ENCODE data around the gene CRISPLD2.

Gene CRISPLD2

DNA sequence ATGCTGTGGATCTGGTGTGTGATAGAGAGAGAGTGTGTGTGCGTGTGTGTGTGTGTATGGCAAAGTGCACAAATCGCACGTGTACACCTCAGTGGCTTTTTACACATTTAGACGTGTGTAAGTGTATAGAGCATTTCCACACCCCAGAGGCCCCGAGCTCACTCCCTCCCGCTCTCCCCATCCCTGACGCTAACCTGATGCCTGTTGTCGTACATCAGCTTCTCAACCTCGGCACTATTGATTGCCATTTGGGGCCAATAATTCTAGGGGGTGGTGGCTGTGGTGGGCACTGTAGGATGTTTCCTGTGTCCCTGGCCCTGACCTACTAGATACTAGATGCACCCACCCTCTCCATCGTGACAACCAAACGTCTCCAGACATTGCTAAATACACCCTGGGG is 30.4 kb upstream of the CRISPLD2 start:
- H3K36me3 Mint-ChIP-seq (ENCODE audit: low read depth): peaks cover 15% of the 10 kb centered on the region
- H3K4me1 Mint-ChIP-seq (ENCODE audit: low read depth): peaks cover 9% of the 10 kb centered on the region
- intact Hi-C loops (cut with micrococcal nuclease): no loop called here
- H3K27ac Mint-ChIP-seq: no peak overlapping the region
- H3K4me3 Mint-ChIP-seq: no peak overlapping the region
- no peaks in the 10 kb centered on the region for H3K27me3 Mint-ChIP-seq
- no peaks in the 10 kb centered on the region for H3K9me3 Mint-ChIP-seq

DNA sequence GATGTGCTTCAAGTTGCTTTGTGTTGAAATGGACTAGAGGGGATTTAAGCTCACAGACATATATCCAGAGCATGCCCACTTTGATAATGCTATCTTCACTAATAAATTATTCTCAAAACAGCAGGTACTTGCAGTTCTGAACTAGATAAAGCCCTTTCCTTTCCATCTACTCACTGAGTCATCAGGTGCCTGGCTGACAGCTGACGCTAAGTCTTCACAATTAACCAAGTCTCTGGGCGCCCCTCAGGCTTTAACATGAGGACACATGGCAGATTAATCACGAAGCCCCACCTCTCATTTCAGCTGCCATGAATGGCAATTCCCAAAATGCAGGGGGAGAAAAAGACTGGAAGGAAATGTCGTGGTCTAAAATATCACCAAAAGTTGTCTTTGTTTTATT is 29.5 kb upstream of the CRISPLD2 start:
- Mint-ChIP-seq H3K4me1 (ENCODE audit: low read depth) (peaks cover 17% of the 10 kb centered on the region), H3K36me3 (ENCODE audit: low read depth) (peaks cover 8% of the 10 kb centered on the region), H3K27me3 (no peaks in the 10 kb centered on the region), H3K9me3 (no peaks in the 10 kb centered on the region), H3K4me3 (no peak overlapping the region), H3K27ac (no peak overlapping the region)
- intact Hi-C loops (cut with micrococcal nuclease): loop anchor here (5.0 kb wide), 1 partner anchor 37 kb away; no protein-coding TSS in a partner anchor

DNA sequence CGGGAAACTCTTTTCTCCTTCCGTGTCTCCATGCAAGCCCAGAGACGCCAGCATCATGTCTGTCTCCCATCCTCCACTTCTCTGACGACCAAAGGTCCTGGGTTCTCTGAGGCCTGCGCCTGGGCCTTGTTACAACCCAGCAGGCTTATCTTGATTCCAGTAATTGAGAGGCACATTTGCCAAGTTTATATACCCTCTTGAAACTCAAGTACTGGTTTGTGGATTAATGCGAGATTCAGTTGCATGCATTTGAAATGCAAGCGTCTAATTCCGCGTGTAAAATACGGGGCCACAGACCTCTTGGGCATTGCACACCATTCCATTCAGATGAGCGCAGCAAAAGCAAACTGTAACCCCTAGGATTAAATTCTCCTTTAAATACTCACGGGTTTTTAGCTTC is 28.7 kb upstream of the CRISPLD2 start:
- intact Hi-C loops (cut with micrococcal nuclease): loop anchor here (5.0 kb wide), 1 partner anchor 36 kb away; no protein-coding TSS in a partner anchor
- H3K4me3 Mint-ChIP-seq: no peak overlapping the region
- peaks cover 3% of the 10 kb centered on the region for H3K36me3 Mint-ChIP-seq (ENCODE audit: low read depth)
- peaks cover 24% of the 10 kb centered on the region for H3K4me1 Mint-ChIP-seq (ENCODE audit: low read depth)
- H3K9me3 Mint-ChIP-seq: no peaks in the 10 kb centered on the region
- H3K27ac Mint-ChIP-seq: no peak overlapping the region
- no peaks in the 10 kb centered on the region for H3K27me3 Mint-ChIP-seq

DNA sequence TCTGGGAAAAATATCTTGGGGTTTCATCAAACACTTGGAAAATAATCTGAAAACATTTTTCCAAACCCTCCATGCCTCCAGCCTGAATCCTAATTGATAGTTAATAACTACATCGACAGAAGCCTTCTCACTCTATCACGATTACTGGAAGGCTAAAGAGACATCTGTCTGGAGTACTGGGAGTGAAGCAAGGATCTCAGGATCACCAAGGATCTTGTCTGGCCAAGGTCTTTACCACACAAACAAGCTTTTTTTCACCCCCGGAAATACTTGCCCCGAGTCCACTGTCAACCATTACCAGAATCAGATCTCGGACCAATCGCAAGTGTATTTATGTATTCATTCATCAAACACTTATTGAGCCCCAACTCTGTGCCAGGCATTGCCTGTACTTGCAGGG is 28.3 kb upstream of the CRISPLD2 start:
- Mint-ChIP-seq H3K4me3 (no peak overlapping the region), H3K4me1 (ENCODE audit: low read depth) (peaks cover 24% of the 10 kb centered on the region), H3K27me3 (no peaks in the 10 kb centered on the region), H3K9me3 (no peaks in the 10 kb centered on the region), H3K36me3 (ENCODE audit: low read depth) (no peaks in the 10 kb centered on the region), H3K27ac (no peak overlapping the region)
- intact Hi-C loops (cut with micrococcal nuclease): loop anchor here (5.0 kb wide), 1 partner anchor 36 kb away; no protein-coding TSS in a partner anchor

DNA sequence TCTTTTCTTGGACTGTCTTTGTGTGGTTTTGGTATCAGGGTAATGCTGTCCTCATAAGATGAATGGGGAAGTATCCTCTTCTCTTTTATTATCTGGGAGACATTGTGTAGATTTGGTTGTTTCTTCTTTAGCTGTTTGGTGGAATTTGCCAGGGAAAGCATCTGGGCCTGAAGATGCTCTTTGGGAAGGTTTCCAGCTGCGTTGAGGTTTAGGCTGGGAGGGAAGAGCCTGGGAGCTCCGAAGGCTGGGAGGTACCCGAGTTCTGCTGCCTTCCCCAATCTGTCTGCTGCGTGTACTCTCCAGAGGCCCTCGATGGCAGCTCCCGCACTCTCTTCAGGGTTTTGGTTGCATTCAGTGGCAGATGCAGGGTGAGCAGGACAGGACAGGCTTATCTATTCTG is 25.6 kb upstream of the CRISPLD2 start:
- Mint-ChIP-seq H3K36me3 (ENCODE audit: low read depth) (no peaks in the 10 kb centered on the region), H3K4me3 (no peak overlapping the region), H3K9me3 (no peaks in the 10 kb centered on the region), H3K27me3 (no peaks in the 10 kb centered on the region), H3K4me1 (ENCODE audit: low read depth) (peaks cover 24% of the 10 kb centered on the region), H3K27ac (peak overlapping the region; percentile 73)
- intact Hi-C loops (cut with micrococcal nuclease): loop anchor here (5.0 kb wide), 1 partner anchor 33 kb away; no protein-coding TSS in a partner anchor

DNA sequence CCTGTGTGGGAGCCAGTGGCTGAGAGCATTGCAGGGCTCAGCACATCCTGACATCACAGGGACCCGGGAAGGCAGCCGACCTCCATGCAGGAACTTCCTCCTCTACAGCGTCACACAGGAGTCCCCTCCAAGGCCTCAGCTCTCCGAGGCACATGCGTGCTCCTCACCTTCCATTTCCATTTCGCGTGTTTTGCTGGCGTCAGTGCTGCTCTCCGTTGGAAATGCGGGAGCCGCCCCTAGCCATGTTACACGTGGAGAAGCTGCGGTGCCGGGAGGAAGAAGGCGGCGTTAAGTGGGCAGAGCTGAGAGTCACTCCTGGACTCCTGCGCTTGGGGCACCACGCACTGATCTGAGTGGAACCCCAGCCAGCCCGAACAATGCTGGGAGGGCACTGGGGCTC is 25.2 kb upstream of the CRISPLD2 start:
- no peak overlapping the region for H3K4me3 Mint-ChIP-seq
- intact Hi-C loops (cut with micrococcal nuclease): loop anchor here (5.0 kb wide), 1 partner anchor 33 kb away; no protein-coding TSS in a partner anchor
- H3K4me1 Mint-ChIP-seq (ENCODE audit: low read depth): peaks cover 24% of the 10 kb centered on the region
- H3K36me3 Mint-ChIP-seq (ENCODE audit: low read depth): no peaks in the 10 kb centered on the region
- H3K9me3 Mint-ChIP-seq: no peaks in the 10 kb centered on the region
- H3K27ac Mint-ChIP-seq: peak overlapping the region; percentile 73
- H3K27me3 Mint-ChIP-seq: no peaks in the 10 kb centered on the region

DNA sequence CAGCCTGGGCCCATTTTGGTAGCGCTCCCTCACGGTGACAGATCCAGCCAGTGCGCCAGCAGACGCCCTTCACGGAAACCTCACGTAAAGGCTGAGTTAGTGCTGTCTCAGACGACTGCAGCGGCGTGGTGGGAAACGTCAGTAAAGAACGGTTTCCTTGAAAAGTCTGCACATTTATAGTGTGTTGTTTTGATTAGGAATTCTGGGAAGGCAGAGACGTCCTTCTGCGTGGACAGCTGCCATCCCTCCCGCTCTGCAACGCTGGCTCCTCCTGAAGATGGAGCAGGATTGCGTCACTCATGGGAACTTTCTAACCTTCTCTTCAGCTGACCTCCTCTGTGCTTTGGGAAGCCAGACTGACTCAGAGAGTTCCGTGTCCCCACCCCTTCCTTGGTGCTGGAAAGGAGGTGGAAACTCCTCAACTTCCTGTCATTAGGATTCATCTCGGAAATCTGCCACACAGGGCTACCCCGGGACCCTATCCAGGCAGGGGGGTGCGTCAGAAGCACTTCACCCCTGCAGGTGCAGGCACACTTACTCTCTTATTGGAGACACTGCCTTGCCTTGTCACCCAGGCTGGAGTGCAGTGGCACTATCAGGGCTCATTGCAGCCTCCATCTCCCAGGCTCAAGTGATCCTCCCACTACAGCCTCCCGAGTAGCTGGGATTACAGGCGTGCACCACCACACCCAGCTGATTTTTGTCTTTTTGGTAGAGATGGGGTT is 24.3 kb upstream of the CRISPLD2 start:
- Mint-ChIP-seq H3K27me3 (no peaks in the 10 kb centered on the region), H3K27ac (no peak overlapping the region), H3K4me3 (no peak overlapping the region), H3K4me1 (ENCODE audit: low read depth) (peaks cover 24% of the 10 kb centered on the region), H3K36me3 (ENCODE audit: low read depth) (no peaks in the 10 kb centered on the region), H3K9me3 (no peaks in the 10 kb centered on the region)
- intact Hi-C loops (cut with micrococcal nuclease): no loop called here

DNA sequence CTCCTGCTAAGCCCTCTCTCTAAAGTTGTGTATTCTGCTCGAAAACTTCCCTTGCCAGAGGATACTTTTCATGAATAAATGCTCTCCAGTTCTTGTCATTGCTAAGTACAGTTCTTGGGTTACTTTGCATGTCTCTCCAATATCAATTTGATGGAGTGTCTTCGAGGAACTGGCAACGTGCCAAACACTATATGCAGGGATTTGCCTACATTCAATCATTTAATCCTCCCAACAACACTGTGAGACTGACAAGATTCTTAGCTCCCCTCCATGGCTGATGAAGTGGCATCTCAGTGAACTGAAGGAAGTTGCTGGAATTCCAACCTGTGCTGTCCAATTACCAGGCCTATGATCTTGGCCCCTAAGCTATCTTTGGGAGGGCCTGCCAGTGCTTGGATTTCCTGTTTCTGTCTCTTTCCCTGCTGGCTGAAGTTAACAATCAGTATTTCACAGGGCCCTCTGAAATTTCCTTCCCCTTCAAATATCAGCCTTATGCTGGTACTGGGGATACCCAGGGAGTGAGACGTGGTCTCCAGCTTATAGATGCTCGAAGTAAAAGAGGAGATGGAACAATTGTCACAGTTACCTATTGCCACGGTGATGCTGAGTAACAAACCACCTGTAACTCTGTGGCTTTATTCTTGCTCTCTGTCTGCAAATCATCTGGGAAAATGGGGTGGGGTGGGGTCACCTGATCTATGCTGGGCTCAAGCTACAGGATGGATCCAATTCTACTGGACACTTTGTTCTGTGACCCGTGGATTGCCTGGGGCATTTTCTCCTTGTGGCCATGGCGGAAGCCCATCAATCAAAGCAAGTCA is 19.4 kb upstream of the CRISPLD2 start:
- Mint-ChIP-seq H3K4me1 (ENCODE audit: low read depth) (peaks cover 14% of the 10 kb centered on the region), H3K9me3 (no peaks in the 10 kb centered on the region), H3K4me3 (no peak overlapping the region), H3K36me3 (ENCODE audit: low read depth) (no peaks in the 10 kb centered on the region), H3K27ac (no peak overlapping the region), H3K27me3 (no peaks in the 10 kb centered on the region)
- intact Hi-C loops (cut with micrococcal nuclease): no loop called here

DNA sequence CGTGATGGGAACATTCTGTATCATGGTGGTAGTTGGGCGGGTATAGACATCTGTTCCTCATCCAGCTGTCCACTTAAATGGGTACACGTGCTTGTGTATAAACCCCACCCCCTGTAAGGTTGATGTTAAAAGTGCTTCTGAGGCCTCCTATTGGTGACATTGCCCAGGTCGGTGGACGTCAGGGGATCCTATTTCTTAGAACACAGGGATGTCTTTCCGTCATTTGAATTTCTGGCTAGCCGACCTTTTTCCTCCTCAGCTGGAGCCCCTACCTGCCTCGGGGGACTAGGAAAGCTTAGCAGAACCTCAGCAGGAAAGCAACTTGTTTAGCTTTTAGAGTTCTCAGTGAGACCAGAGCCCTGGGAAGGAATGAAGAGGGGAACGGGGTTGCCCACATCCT is 16.6 kb upstream of the CRISPLD2 start:
- H3K27ac Mint-ChIP-seq: peak overlapping the region; percentile 43
- no peaks in the 10 kb centered on the region for H3K9me3 Mint-ChIP-seq
- peaks cover 35% of the 10 kb centered on the region for H3K4me1 Mint-ChIP-seq (ENCODE audit: low read depth)
- intact Hi-C loops (cut with micrococcal nuclease): no loop called here
- H3K36me3 Mint-ChIP-seq (ENCODE audit: low read depth): no peaks in the 10 kb centered on the region
- H3K27me3 Mint-ChIP-seq: no peaks in the 10 kb centered on the region
- no peak overlapping the region for H3K4me3 Mint-ChIP-seq

DNA sequence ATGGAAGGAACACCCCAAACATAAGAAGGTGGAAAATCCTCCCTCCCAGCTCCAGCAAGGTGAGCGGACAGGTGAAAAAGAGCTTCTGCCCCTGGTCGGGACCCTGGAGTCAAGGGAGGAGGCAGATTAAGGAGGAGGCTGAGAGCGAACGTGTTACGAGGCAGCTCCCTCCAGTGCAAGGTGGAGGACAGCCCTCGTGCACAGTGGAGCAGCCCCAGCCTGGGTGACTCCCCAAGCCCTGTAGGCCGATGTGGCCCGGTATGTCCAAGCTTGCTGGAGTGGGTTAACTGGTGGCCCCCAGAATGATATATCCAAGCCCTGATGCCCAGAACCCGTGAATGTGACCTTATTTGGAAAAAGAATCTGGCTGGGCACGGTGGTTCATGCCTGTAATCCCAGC is 15.5 kb upstream of the CRISPLD2 start:
- H3K27me3 Mint-ChIP-seq: no peaks in the 10 kb centered on the region
- intact Hi-C loops (cut with micrococcal nuclease): no loop called here
- no peak overlapping the region for H3K4me3 Mint-ChIP-seq
- H3K4me1 Mint-ChIP-seq (ENCODE audit: low read depth): peaks cover 46% of the 10 kb centered on the region
- H3K27ac Mint-ChIP-seq: no peak overlapping the region
- no peaks in the 10 kb centered on the region for H3K36me3 Mint-ChIP-seq (ENCODE audit: low read depth)
- no peaks in the 10 kb centered on the region for H3K9me3 Mint-ChIP-seq

DNA sequence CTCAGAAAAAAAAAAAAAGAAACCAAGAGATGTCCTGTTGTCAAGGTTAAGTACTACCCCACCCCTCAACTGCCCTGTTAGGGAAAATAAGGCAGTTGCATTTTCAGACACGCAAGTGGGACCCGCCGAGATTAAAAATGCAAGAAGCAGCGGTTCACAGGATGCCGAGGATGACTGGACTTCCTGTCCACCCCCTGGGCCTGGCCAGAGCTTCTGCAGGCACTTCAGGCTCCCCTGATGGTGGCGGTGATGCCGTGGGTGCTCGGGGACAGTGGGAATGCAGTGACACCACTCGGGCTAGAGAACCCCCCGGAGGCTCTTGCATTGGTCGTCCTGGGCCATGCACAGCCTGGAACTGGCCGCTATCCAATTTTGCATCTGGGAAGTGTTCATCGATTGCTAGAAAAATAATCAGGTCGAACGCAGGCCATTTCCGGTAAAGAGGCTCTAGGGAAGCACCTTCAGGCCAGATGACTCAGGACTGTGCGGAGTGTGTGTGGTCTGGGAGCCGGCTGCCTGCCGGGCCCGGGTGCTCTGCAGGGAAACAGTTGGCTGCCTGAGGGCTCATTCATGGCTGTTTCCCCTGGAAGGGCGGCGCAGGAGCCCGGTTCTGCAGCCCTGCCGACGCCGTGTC is 13.4 kb upstream of the CRISPLD2 start:
- no peaks in the 10 kb centered on the region for H3K27me3 Mint-ChIP-seq
- peak overlapping the region; percentile 63 for H3K4me3 Mint-ChIP-seq
- intact Hi-C loops (cut with micrococcal nuclease): no loop called here
- H3K36me3 Mint-ChIP-seq (ENCODE audit: low read depth): no peaks in the 10 kb centered on the region
- H3K4me1 Mint-ChIP-seq (ENCODE audit: low read depth): peaks cover 61% of the 10 kb centered on the region
- no peaks in the 10 kb centered on the region for H3K9me3 Mint-ChIP-seq
- H3K27ac Mint-ChIP-seq: peak overlapping the region; percentile 87

DNA sequence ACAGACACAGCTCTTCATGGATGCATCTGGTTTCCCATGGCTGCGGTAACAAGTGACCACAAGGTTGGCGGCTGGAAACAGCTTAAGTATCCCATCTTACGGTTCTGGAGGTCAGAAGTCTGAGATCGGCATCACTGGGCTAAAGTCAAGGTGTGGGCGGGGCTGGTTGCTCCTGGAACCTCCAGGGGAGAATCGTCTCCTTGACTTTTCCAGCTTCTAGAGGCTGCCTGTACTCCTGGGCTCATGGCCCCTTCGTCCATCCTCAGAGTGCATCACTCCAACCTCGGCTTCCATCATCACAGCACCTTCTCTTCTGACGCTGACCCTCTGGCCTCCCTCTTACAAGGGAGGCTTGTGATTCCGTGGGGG is 12.9 kb upstream of the CRISPLD2 start:
- peak overlapping the region; percentile 63 for H3K4me3 Mint-ChIP-seq
- H3K9me3 Mint-ChIP-seq: no peaks in the 10 kb centered on the region
- no peaks in the 10 kb centered on the region for H3K27me3 Mint-ChIP-seq
- peaks cover 61% of the 10 kb centered on the region for H3K4me1 Mint-ChIP-seq (ENCODE audit: low read depth)
- H3K27ac Mint-ChIP-seq: peak overlapping the region; percentile 87
- H3K36me3 Mint-ChIP-seq (ENCODE audit: low read depth): no peaks in the 10 kb centered on the region
- intact Hi-C loops (cut with micrococcal nuclease): no loop called here

DNA sequence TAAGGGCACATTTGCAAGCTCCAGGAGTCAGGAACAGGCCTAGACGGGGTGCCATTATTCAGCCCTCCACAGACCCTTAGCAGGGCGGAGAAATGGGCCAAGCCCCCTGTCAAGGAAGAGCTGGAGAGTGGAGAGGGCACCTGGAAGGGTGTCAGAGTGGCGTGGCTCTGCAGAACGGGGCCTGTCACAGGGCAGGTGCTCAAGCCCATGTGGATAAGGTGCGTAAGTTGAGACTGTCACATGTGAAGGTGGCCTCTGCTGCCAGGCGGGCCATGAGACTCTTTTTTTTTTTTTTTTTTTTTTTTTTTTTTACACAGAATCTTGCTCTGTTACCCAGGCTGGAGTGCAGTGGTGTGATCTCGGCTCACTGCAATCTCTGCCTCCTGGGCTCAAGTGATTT is 12.0 kb upstream of the CRISPLD2 start:
- Mint-ChIP-seq H3K36me3 (ENCODE audit: low read depth) (no peaks in the 10 kb centered on the region), H3K27ac (peak overlapping the region; percentile 87), H3K4me3 (no peak overlapping the region), H3K4me1 (ENCODE audit: low read depth) (peaks cover 61% of the 10 kb centered on the region), H3K9me3 (no peaks in the 10 kb centered on the region), H3K27me3 (no peaks in the 10 kb centered on the region)
- intact Hi-C loops (cut with micrococcal nuclease): no loop called here

DNA sequence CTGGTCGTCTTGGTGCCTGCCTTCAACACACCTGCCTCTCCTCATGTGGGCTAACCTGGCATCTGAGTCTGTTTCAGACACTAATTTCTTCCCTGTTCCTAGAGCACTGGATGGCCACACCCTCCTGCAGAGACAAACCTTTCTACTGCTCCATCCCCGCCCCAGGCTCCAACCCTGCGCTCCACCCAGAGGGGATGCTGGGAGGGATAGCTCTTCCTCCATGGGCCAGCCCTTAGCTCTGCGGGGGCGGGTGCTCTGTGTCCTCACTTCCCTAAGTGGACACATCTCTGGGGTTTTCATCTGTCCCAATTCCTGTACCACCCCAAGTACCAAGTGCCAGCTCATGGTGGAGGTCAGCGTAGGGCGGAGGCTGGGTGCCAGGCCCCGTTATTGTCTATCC is 11.0 kb upstream of the CRISPLD2 start:
- Mint-ChIP-seq H3K4me3 (no peak overlapping the region), H3K36me3 (ENCODE audit: low read depth) (no peaks in the 10 kb centered on the region), H3K9me3 (no peaks in the 10 kb centered on the region), H3K27ac (peak overlapping the region; percentile 87), H3K27me3 (no peaks in the 10 kb centered on the region), H3K4me1 (ENCODE audit: low read depth) (peaks cover 61% of the 10 kb centered on the region)
- intact Hi-C loops (cut with micrococcal nuclease): no loop called here

Measured in dendritic cell treated with granulocyte-macrophage colony-stimulating factor and Interleukin-4, amounts not matched to agents 40 ng/mL and 50 ng/mL, for 4 days (primary cell).